HepG2 (cell line): Measurements from ENCODE around the gene REC114. TPM values are rescaled to one million over a fixed set of nuclear protein-coding genes. Genes with fewer than 3 reads are reported as not detected.

ENCODE experiments used
- ATAC-seq: fragments of 200-7000 bp; cut with Tn5 transposase; 3 replicates; pipeline ENCODE4 v1.9.1; 2020; ENCODE audit warnings: mild to moderate bottlenecking, moderate library complexity
- BruUV-seq: library from RNA; stranded (reverse); fragments of 400-500 nt; replicated peaks from 2 replicates; lab custom pipeline; 2021; lab: Mats Ljungman, UMichigan
- CTCF ChIA-PET: fragments of 300-600 bp; formaldehyde crosslinking; extraction: SDS; loops from one replicate; lab custom pipeline; 2021; ENCODE audit warnings: low total read pairs, inconsistent platforms, low intra/inter-chr PET ratio; lab: Yijun Ruan, JAX
- POLR2A ChIA-PET: fragments of 350-600 bp; sonication (Branson Sonifier 250); formaldehyde crosslinking; loops from one replicate; lab custom pipeline; 2020; ENCODE audit warnings: antibody characterized with exemption, inconsistent platforms; lab: Yijun Ruan, JAX
- DNase-seq: peaks from one replicate; pipeline ENCODE4 v3.0.0-alpha.2; 2015; ENCODE audit warnings: low spot score
- FAIRE-seq: peaks from 3 replicates; lab custom pipeline; 2011; peaks lifted over from hg19 to GRCh38; lab: Jason Lieb, UNC
- H2AFZ ChIP-seq: one replicate; pipeline ENCODE4 v1.6.1; 2011; ENCODE audit warnings: low read length, inconsistent platforms
- H3K27ac ChIP-seq: fragments of 300-600 bp; 3 replicates; pipeline ENCODE4 v1.8.0; 2011; ENCODE audit warnings: mixed run types, mild to moderate bottlenecking, mixed read lengths, low read length, inconsistent platforms; ENCODE audit not compliant: insufficient read depth; ENCODE audit errors: extremely low read length
- H3K27me3 ChIP-seq, 2 experiments: fragments of 200-600 bp in 1 of 2; 2 replicates in 1 of 2; 3 replicates in 1 of 2; pipeline versions ENCODE4 v1.6.0 to v1.8.0; 2011; ENCODE audit warnings: low read length in 2 of 2, mild to moderate bottlenecking in 2 of 2, moderate library complexity in 2 of 2, inconsistent platforms in 1 of 2; ENCODE audit not compliant: insufficient read depth in 2 of 2, control insufficient read depth in 1 of 2
- H3K36me3 ChIP-seq, 2 experiments: fragments of 200-600 bp in 1 of 2; replicated peaks in 1 of 2; 2 replicates in 1 of 2; 3 replicates in 1 of 2; pipeline versions ENCODE4 v1.5.1 to v1.8.0; 2011; ENCODE audit warnings: low read length in 2 of 2, inconsistent platforms in 1 of 2; ENCODE audit not compliant: insufficient read depth in 2 of 2, control insufficient read depth in 1 of 2
- H3K4me1 ChIP-seq: 2 replicates; pipeline ENCODE4 v1.5.1; 2012; ENCODE audit warnings: low read length, inconsistent platforms; ENCODE audit not compliant: insufficient read depth
- H3K4me2 ChIP-seq: 2 replicates; pipeline ENCODE4 v1.6.0; 2011; ENCODE audit warnings: low read depth, low read length, inconsistent platforms
- H3K4me3 ChIP-seq, 3 experiments: fragments of 200-600 bp in 1 of 3; sonication (generic), shearing (Covaris generic) in 1 of 3; replicated peaks in 1 of 3; 2 replicates each; pipeline ENCODE4 v1.5.1; 2011 to 2016; ENCODE audit warnings: low read length in 3 of 3, inconsistent platforms in 2 of 3, low read depth in 2 of 3, mild to moderate bottlenecking in 2 of 3, control low read depth in 1 of 3, mixed read lengths in 1 of 3; ENCODE audit not compliant: insufficient read depth in 1 of 3
- H3K79me2 ChIP-seq: one replicate; pipeline ENCODE4 v1.6.1; 2011; ENCODE audit warnings: low read length, inconsistent platforms; ENCODE audit not compliant: insufficient read depth
- H3K9ac ChIP-seq: 2 replicates; pipeline ENCODE4 v1.6.0; 2011; ENCODE audit warnings: mild to moderate bottlenecking, low read depth, low read length, inconsistent platforms; ENCODE audit not compliant: insufficient read depth
- H3K9me3 ChIP-seq: 2 replicates; pipeline ENCODE4 v1.5.1; 2012; ENCODE audit warnings: mild to moderate bottlenecking, low read length
- H4K20me1 ChIP-seq: 2 replicates; pipeline ENCODE4 v1.6.0; 2011; ENCODE audit warnings: inconsistent platforms, mild to moderate bottlenecking, low read length, moderate library complexity; ENCODE audit not compliant: insufficient read depth
- CENPX ChIP-seq: sonication (generic); formaldehyde crosslinking; IDR thresholded peaks from 2 replicates; pipeline ENCODE4 v1.9.0; 2021; ENCODE audit warnings: mild to moderate bottlenecking, missing genetic modification reagents, moderate library complexity
- EZH2 ChIP-seq: conservative IDR thresholded peaks from 2 replicates; pipeline ENCODE4 v1.6.1; 2012; ENCODE audit warnings: mild to moderate bottlenecking, low read depth, low read length, moderate library complexity
- KLF16 ChIP-seq, 2 experiments: sonication (generic) in 1 of 2; formaldehyde crosslinking in 1 of 2; IDR thresholded peaks; 2 replicates each; pipeline versions ENCODE4 v1.6.1 to v1.8.0; 2016 to 2023; ENCODE audit warnings: missing genetic modification reagents in 2 of 2, missing compliant biosample characterization in 1 of 2
- LRRFIP1 ChIP-seq: sonication (generic); formaldehyde crosslinking; conservative IDR thresholded peaks from 2 replicates; pipeline ENCODE4 v1.4.0; 2020; ENCODE audit warnings: missing genetic modification reagents
- NFIB ChIP-seq: sonication (generic); formaldehyde crosslinking; IDR thresholded peaks from 2 replicates; pipeline ENCODE4 v1.9.0; 2021; ENCODE audit warnings: missing genetic modification reagents, mild to moderate bottlenecking, borderline replicate concordance
- NKX3-1 ChIP-seq: sonication (generic); formaldehyde crosslinking; IDR thresholded peaks from 2 replicates; pipeline ENCODE4 v1.5.0; 2020; ENCODE audit warnings: missing genetic modification reagents
- RCOR2 ChIP-seq: IDR thresholded peaks from 2 replicates; pipeline ENCODE4 v1.6.1; 2016; ENCODE audit warnings: missing biosample characterization, missing genetic modification reagents
- RORA ChIP-seq: sonication (generic); formaldehyde crosslinking; IDR thresholded peaks from 2 replicates; pipeline ENCODE4 v1.5.0; 2020; ENCODE audit warnings: mild to moderate bottlenecking, missing genetic modification reagents, moderate library complexity
- RXRB ChIP-seq: IDR thresholded peaks from 2 replicates; pipeline ENCODE4 v1.6.1; 2016; ENCODE audit warnings: borderline replicate concordance, missing genetic modification reagents, missing compliant biosample characterization
- SIX1 ChIP-seq: sonication (generic); formaldehyde crosslinking; IDR thresholded peaks from 2 replicates; pipeline ENCODE4 v1.4.0; 2020; ENCODE audit warnings: missing genetic modification reagents, borderline replicate concordance
- ZNF12 ChIP-seq: sonication (generic); formaldehyde crosslinking; IDR thresholded peaks from 2 replicates; pipeline ENCODE4 v1.5.0; 2020; ENCODE audit warnings: missing genetic modification reagents
- ZNF17 ChIP-seq: sonication (generic); formaldehyde crosslinking; IDR thresholded peaks from 2 replicates; pipeline ENCODE4 v1.5.0; 2020; ENCODE audit warnings: mild to moderate bottlenecking, missing genetic modification reagents
- ZNF557 ChIP-seq: sonication (generic); formaldehyde crosslinking; IDR thresholded peaks from 2 replicates; pipeline ENCODE4 v1.4.0; 2020; ENCODE audit warnings: missing genetic modification reagents
- ZNF678 ChIP-seq: sonication (generic); formaldehyde crosslinking; IDR thresholded peaks from 2 replicates; pipeline ENCODE4 v1.4.0; 2020; ENCODE audit warnings: mild to moderate bottlenecking, missing genetic modification reagents
- ZSCAN30 ChIP-seq: sonication (generic); formaldehyde crosslinking; IDR thresholded peaks from 2 replicates; pipeline ENCODE4 v1.5.0; 2020; ENCODE audit warnings: mild to moderate bottlenecking, missing genetic modification reagents
- WGBS: methylation state at CpG from one replicate; pipeline ENCODE4 v1.1.6; 2017; ENCODE audit warnings: low lambda C conversion rate; 5-methylcytosine and 5-hydroxymethylcytosine counted together
- in situ Hi-C: cut with HindIII; loops from 2 replicates; pipeline ENCODE4 v1.10.0; 2017; ENCODE audit warnings: low pct_unique_long_range_greater_than_20kb; ENCODE audit not compliant: extremely low pct_ligation_motif_present
- intact Hi-C: fragments of 100-400 bp; cut with micrococcal nuclease; formaldehyde crosslinking; loops from one replicate; pipeline ENCODE4 v1.10.0; 2022; ENCODE audit not compliant: unreplicated experiment
- polyA plus RNA-seq, 8 experiments: library from polyadenylated mRNA; depleted of rRNA in 3 of 8; stranded (reverse) in 7 of 8; unstranded in 1 of 8; fragments of >200 nt; fragmentation: Illumina TruSeq in 4 of 8; extraction: Trizol in 4 of 8; gene quantifications; 2 replicates each; pipeline versions ENCODE4 v1.2.1 to v1.2.3, GENCODE V29; 2011 to 2016; ENCODE audit warnings: low read depth in 4 of 8, missing spikeins in 1 of 8, mixed read lengths in 1 of 8; ENCODE audit not compliant: insufficient read depth in 1 of 8
- total RNA-seq, 5 experiments: library from RNA; depleted of rRNA; stranded (reverse); fragments of >200 nt; fragmentation: Illumina TruSeq; extraction: Trizol; gene quantifications; 2 replicates each; pipeline ENCODE4 v1.2.3, GENCODE V29; 2016; ENCODE audit warnings: low read depth in 1 of 5
- TF ChIP-seq, protein P1 (sequence below): sonication (generic); formaldehyde crosslinking; IDR thresholded peaks from 2 replicates; pipeline ENCODE4 v1.5.0; 2020; ENCODE audit warnings: mild to moderate bottlenecking, missing genetic modification reagents, borderline replicate concordance
- TF ChIP-seq, protein P2 (sequence below): sonication (generic); formaldehyde crosslinking; IDR thresholded peaks from 2 replicates; pipeline ENCODE4 v1.8.1; 2022; ENCODE audit warnings: low read depth, mild to moderate bottlenecking, missing genetic modification reagents
- TF ChIP-seq, protein P3 (sequence below): IDR thresholded peaks from 2 replicates; pipeline ENCODE4 v1.6.1; 2016; ENCODE audit warnings: missing biosample characterization, missing genetic modification reagents, low read depth

The REC114 gene
- total and polyA plus RNA-seq, 2 of the 13 experiments (the other 11 are each of a cell fraction or from before 2014, with no cell fraction given) = not detected

DNA sequence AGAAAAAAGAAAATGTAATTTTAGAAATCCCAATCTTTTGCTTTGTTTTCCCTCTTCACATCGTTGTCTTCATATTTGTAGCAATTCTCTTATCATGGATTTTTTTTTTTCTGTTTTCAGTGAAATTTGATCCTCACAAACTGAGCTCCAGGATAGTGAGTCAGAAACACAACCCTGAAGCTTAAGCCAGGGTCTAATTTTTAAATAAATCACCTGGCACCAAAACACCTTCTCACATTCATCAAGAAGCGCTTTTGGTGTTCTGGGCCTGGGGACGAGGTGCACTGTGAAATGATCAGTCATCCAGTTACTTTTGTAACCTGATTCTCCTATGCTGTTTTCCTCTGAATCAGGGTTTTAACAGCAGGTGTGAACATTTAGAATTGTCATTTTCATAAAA, 87.7 kb downstream of the REC114 start:
- Histone ChIP-seq H3K36me3 (no peaks in the 10 kb centered on the region), H3K4me2 (no peak overlapping the region), H4K20me1 (no peaks in the 10 kb centered on the region), H3K4me3 (no peak overlapping the region), H3K27me3 (no peaks in the 10 kb centered on the region), H3K4me1 (no peaks in the 10 kb centered on the region), H2AFZ (no peak overlapping the region), H3K9me3 (no peaks in the 10 kb centered on the region), H3K9ac (no peak overlapping the region), H3K79me2 (no peaks in the 10 kb centered on the region), H3K27ac (no peak overlapping the region)
- no peak for DNase-seq
- in situ Hi-C loops (no loop called here), intact Hi-C loops (no loop called here)
- ChIA-PET POLR2A (no interaction called here), CTCF (no interaction called here)
- no TSS peak for BruUV-seq
- FAIRE-seq = no peak
- WGBS = 34% methylated on average over 3 of the region's 3 CpGs
- no peak for ATAC-seq
- TF ChIP-seq, protein P1, sequence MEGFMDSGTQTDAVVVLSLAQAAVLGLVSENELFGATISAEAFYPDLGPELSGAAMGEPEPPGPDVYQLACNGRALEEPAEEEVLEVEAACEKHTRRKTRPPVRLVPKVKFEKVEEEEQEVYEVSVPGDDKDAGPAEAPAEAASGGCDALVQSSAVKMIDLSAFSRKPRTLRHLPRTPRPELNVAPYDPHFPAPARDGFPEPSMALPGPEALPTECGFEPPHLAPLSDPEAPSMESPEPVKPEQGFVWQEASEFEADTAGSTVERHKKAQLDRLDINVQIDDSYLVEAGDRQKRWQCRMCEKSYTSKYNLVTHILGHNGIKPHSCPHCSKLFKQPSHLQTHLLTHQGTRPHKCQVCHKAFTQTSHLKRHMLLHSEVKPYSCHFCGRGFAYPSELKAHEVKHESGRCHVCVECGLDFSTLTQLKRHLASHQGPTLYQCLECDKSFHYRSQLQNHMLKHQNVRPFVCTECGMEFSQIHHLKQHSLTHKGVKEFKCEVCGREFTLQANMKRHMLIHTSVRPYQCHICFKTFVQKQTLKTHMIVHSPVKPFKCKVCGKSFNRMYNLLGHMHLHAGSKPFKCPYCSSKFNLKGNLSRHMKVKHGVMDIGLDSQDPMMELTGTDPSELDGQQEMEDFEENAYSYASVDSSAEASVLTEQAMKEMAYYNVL (CRISPR knock-in tag) = no peak
- TF ChIP-seq NKX3-1 (CRISPR knock-in tag) = no peak
- TF ChIP-seq CENPX = no peak
- TF ChIP-seq ZNF557 (CRISPR knock-in tag) = no peak
- TF ChIP-seq, protein P2, sequence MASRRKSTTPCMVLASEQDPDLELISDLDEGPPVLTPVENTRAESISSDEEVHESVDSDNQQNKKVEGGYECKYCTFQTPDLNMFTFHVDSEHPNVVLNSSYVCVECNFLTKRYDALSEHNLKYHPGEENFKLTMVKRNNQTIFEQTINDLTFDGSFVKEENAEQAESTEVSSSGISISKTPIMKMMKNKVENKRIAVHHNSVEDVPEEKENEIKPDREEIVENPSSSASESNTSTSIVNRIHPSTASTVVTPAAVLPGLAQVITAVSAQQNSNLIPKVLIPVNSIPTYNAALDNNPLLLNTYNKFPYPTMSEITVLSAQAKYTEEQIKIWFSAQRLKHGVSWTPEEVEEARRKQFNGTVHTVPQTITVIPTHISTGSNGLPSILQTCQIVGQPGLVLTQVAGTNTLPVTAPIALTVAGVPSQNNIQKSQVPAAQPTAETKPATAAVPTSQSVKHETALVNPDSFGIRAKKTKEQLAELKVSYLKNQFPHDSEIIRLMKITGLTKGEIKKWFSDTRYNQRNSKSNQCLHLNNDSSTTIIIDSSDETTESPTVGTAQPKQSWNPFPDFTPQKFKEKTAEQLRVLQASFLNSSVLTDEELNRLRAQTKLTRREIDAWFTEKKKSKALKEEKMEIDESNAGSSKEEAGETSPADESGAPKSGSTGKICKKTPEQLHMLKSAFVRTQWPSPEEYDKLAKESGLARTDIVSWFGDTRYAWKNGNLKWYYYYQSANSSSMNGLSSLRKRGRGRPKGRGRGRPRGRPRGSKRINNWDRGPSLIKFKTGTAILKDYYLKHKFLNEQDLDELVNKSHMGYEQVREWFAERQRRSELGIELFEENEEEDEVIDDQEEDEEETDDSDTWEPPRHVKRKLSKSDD (CRISPR knock-in tag) = no peak
- TF ChIP-seq ZNF17 (CRISPR knock-in tag) = no peak
- no peak for TF ChIP-seq ZNF12
- TF ChIP-seq ZNF678 (CRISPR knock-in tag) = no peak
- TF ChIP-seq RORA (CRISPR knock-in tag) = no peak
- no peak for TF ChIP-seq KLF16 (CRISPR knock-in tag; IDR thresholded peaks at IDR 0.05)
- TF ChIP-seq SIX1 (CRISPR knock-in tag) = no peak
- no peak for TF ChIP-seq ZSCAN30 (CRISPR knock-in tag)
- no peak for TF ChIP-seq LRRFIP1
- no peak for TF ChIP-seq RXRB (CRISPR knock-in tag)
- TF ChIP-seq EZH2 = no peak
- TF ChIP-seq NFIB = no peak
- TF ChIP-seq, protein P3, sequence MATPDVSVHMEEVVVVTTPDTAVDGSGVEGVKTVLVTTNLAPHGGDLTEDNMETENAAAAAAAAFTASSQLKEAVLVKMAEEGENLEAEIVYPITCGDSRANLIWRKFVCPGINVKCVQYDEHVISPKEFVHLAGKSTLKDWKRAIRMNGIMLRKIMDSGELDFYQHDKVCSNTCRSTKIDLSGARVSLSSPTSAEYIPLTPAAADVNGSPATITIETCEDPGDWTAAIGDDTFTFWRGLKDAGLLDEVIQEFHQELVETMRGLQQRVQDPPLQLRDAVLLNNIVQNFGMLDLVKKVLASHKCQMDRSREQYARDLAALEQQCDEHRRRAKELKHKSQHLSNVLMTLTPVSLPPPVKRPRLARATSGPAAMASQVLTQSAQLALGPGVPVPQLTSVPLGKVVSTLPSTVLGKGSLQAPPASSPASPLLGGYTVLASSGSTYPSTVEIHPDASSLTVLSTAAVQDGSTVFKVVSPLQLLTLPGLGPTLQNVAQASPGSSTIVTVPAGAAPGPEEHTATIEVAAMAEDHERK (CRISPR knock-in tag) = no peak
- no peak for TF ChIP-seq RCOR2 (CRISPR knock-in tag)
